HG03280 (cell line): ENCODE measurements around the gene ATRN.

Experiments used
- ATAC-seq: cut with Tn5 transposase; IDR thresholded peaks from one replicate; pipeline ENCODE4 v1.9.1; 2021; ENCODE audit warnings: mild to moderate bottlenecking, moderate library complexity; ENCODE audit not compliant: unreplicated experiment

ATRN gene

GRCh38 chr20:3616250-3616649, 145.4 kb downstream of the ATRN start:
- ATAC-seq, result no peak

- no peak for ATAC-seq
Observed at GRCh38 chr20:3621111-3621510, 150.3 kb downstream of the ATRN start.

GRCh38 chr20:3622406-3622805, 151.6 kb downstream of the ATRN start:
- no peak for ATAC-seq

- ATAC-seq, result no peak
Observed at GRCh38 chr20:3627476-3627875, 156.7 kb downstream of the ATRN start.

- ATAC-seq, result no peak
Observed at GRCh38 chr20:3628502-3629314, 157.9 kb downstream of the ATRN start.

- ATAC-seq, result no peak
Observed at GRCh38 chr20:3629893-3630292, 159.1 kb downstream of the ATRN start.

GRCh38 chr20:3630429-3630828, 159.6 kb downstream of the ATRN start:
- ATAC-seq, result no peak

GRCh38 chr20:3631534-3631933, 160.7 kb downstream of the ATRN start:
- ATAC-seq, result no peak

GRCh38 chr20:3632311-3633004, 161.6 kb downstream of the ATRN start:
- no peak for ATAC-seq

- ATAC-seq, result no peak
Observed at GRCh38 chr20:3633913-3634478, 163.2 kb downstream of the ATRN start.

GRCh38 chr20:3635346-3635745, 164.5 kb downstream of the ATRN start:
- ATAC-seq, result no peak

- ATAC-seq, result no peak
Observed at GRCh38 chr20:3640259-3640658, 169.4 kb downstream of the ATRN start.

GRCh38 chr20:3645309-3646066, 174.7 kb downstream of the ATRN start:
- ATAC-seq, result no peak

- ATAC-seq, result no peak
Observed at GRCh38 chr20:3646067-3646440, 175.2 kb downstream of the ATRN start.

GRCh38 chr20:3646651-3647050, 175.8 kb downstream of the ATRN start:
- ATAC-seq, result no peak

GRCh38 chr20:3647473-3647872, 176.7 kb downstream of the ATRN start:
- no peak for ATAC-seq

GRCh38 chr20:3648951-3649350, 178.1 kb downstream of the ATRN start:
- ATAC-seq, result no peak

GRCh38 chr20:3651204-3651962, 180.6 kb downstream of the ATRN start:
- no peak for ATAC-seq

- ATAC-seq, result no peak
Observed at GRCh38 chr20:3652221-3652620, 181.4 kb downstream of the ATRN start.

GRCh38 chr20:3652676-3653596, 182.1 kb downstream of the ATRN start:
- ATAC-seq, result no peak
